GM18858 (cell line): Measurements from ENCODE around the gene SRPK2.
"Not testable (repeated sequence)": the region's sequence is repeated elsewhere in the genome, so short reads cannot be mapped to it uniquely, and the experiment has no call there.

Source experiments
- ATAC-seq: cut with Tn5 transposase; IDR thresholded peaks from one replicate; pipeline ENCODE4 v1.9.1; 2021; ENCODE audit not compliant: unreplicated experiment

The SRPK2 gene

GRCh38 chr7:105345003-105345402 is 43.7 kb downstream of the SRPK2 start:
- ATAC-seq, result no peak

- ATAC-seq, result no peak
Observed at GRCh38 chr7:105339404-105340323, 49.1 kb downstream of the SRPK2 start.

GRCh38 chr7:105337529-105337928 is 51.2 kb downstream of the SRPK2 start:
- no peak for ATAC-seq

- no peak for ATAC-seq
Observed at GRCh38 chr7:105336009-105336408, 52.7 kb downstream of the SRPK2 start.

- ATAC-seq, result not testable (repeated sequence)
Observed at GRCh38 chr7:105332661-105333060, 56.1 kb downstream of the SRPK2 start.

GRCh38 chr7:105330526-105330925 is 58.2 kb downstream of the SRPK2 start:
- no peak for ATAC-seq

GRCh38 chr7:105327201-105327600 is 61.5 kb downstream of the SRPK2 start:
- ATAC-seq, result no peak

- no peak for ATAC-seq
Observed at GRCh38 chr7:105325216-105325904, 63.4 kb downstream of the SRPK2 start.

- not testable (repeated sequence) for ATAC-seq
Observed at GRCh38 chr7:105324606-105325005, 64.1 kb downstream of the SRPK2 start.

- no peak for ATAC-seq
Observed at GRCh38 chr7:105323366-105323765, 65.4 kb downstream of the SRPK2 start.

- no peak for ATAC-seq
Observed at GRCh38 chr7:105322655-105323277, 66.0 kb downstream of the SRPK2 start.

- no peak for ATAC-seq
Observed at GRCh38 chr7:105321754-105322455, 66.8 kb downstream of the SRPK2 start.

- ATAC-seq, result no peak
Observed at GRCh38 chr7:105320896-105321295, 67.8 kb downstream of the SRPK2 start.

GRCh38 chr7:105319578-105319977 is 69.1 kb downstream of the SRPK2 start:
- no peak for ATAC-seq

GRCh38 chr7:105316578-105317344 is 72.0 kb downstream of the SRPK2 start:
- no peak for ATAC-seq

- ATAC-seq, result no peak
Observed at GRCh38 chr7:105315357-105315756, 73.4 kb downstream of the SRPK2 start.

- no peak for ATAC-seq
Observed at GRCh38 chr7:105309235-105310169, 79.2 kb downstream of the SRPK2 start.

- ATAC-seq, result no peak
Observed at GRCh38 chr7:105307163-105307672, 81.5 kb downstream of the SRPK2 start.

GRCh38 chr7:105306298-105306748 is 82.4 kb downstream of the SRPK2 start:
- ATAC-seq, result no peak
